GM18502 (cell line): ENCODE measurements around the gene MCRIP2.

Experiments used
- ATAC-seq: cut with Tn5 transposase; IDR thresholded peaks from one replicate; pipeline ENCODE4 v1.9.1; 2021; ENCODE audit warnings: mild to moderate bottlenecking; ENCODE audit not compliant: unreplicated experiment, poor library complexity

Gene MCRIP2

GRCh38 chr16:616733-617586 is 24.7 kb upstream of the MCRIP2 start:
- ATAC-seq, result no peak

DNA sequence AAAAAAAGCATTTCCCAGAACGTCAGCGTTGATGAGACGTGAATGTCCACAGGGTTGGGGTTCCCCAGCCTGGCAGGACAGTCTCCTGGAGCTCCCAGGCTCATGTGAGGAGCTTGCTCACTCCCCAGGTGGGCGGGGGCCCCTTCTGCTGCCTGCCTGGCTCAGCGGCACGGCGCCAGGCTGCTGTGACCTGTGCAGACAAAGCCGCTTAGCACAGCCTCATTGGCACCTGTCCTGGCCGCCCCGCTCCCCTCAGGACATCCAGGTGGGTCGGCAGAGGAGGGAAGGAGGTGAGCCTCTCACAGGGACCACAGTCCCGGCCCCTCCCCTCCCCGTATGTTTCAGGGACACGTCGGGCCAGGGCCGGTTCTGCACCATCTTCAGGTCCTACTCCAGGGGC is 23.8 kb upstream of the MCRIP2 start:
- ATAC-seq, result no peak

DNA sequence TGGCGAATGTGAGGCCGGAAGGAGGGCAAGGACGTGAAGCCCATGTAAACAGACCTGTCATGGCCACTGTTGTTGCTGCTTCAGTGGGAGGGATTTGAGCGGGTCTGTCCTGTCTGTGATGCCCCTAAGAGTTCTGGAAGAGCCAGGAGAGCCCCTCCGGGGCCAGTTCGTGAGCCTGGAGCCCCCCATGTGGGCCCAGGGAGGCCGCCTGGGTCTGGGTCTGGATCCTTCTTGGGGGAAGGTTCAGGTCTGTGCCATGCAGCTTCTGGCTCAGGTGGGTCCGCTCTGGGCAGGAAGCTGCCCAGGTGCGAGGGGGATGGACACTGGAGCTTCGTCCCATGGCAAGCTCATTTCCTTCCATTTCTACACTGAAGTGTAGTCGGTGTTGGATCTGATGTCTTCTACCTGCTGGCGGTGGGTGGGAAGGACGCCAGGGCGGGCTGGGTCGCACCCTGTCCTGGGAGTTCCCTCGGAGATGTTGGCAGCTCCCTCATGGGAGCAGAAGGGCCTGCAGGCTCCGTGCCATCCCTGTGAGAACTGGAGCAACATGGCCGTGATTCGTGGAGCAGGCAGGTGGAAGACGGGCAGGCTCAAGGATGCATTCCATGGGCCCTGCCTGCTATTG is 22.0 kb upstream of the MCRIP2 start:
- no peak for ATAC-seq

- ATAC-seq, result no peak
Measured at GRCh38 chr16:620700-621525, 20.7 kb upstream of the MCRIP2 start.

GRCh38 chr16:621526-622105 is 20.0 kb upstream of the MCRIP2 start:
- ATAC-seq, result no peak

DNA sequence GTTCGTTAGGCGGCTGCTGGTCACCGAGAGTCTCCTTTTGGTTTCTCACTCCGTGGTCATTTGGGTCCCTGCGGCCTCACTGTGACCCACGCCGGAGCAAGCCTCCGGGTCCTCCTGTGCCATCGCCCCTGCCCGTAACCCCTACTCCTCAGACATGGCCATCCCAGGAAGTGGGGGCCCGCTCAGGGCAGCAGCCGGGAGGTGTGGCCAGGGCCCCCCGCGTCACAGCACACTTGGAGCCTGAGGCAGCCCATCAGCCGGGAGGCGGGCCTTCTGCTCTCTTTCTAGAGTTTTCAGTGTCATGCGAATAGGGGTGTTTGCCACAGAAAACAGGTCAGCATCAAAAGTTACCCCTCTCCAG is 18.7 kb upstream of the MCRIP2 start:
- ATAC-seq, result no peak

DNA sequence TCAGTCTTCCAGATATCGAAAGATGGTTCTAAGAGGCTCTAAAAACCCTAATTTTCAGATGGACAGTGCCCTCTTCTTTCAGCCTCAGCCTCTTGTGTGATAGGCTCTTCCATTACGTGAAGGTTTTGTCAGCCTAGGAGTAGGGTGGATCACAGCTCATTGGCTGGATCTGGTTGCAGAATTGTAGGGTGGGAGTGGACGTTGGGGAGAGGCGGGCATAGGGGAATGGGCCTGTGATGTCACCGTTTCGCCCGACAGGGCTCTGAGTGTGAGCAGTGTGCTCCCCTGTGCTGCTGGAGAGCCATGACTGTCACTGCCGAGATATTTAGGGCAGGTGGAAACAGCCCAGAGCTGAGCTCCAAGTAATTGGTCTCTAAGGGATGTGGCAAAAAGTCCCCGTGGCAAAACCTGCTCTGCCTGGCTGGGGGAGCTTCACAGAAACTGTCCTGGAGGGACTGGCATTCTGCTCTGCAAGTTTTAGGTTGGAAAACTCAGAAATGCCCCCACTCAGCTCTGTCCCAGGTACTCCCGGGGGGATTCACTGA is 17.0 kb upstream of the MCRIP2 start:
- no peak for ATAC-seq

- no peak for ATAC-seq
Measured at GRCh38 chr16:625117-625976, 16.3 kb upstream of the MCRIP2 start.

DNA sequence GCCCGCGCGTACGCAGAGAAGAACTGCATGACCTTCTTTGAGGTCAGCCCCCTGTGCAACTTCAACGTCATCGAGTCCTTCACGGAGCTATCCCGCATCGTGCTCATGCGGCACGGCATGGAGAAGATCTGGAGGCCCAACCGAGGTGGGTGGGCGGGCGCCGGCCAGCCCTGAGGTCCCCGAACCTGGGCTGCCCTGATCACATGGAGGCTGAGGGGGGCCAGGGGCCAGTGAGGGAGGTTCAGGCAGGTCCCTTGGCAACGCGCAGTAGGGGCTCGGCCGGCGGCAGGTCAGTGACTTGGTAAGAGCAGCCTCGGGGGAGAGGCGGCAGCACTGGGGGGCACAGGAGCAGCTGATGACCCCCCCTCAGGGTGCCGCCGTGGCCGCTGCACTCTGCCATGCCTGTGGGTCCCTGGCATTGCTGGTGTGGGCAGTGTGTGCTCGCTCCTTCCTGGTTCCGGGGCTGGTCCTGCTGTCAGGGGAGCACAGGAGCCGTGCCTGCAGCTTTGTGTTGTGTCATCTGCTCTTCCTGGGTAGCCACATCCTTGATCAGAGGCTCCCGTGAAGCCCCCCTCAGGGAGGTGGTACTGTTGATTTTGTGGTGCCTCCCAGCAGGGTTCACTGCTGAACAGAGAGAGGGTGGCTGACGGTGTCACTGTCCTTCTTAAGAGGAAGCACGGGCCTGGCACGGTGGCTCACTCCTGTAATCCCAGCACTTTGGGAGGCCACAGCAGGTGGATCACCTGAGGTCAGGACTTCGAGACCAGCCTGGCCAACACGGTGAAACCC is 15.5 kb upstream of the MCRIP2 start:
- no peak for ATAC-seq

- no peak for ATAC-seq
Measured at GRCh38 chr16:626787-627453, 14.7 kb upstream of the MCRIP2 start.

GRCh38 chr16:627454-628239 is 14.0 kb upstream of the MCRIP2 start:
- no peak for ATAC-seq

- no peak for ATAC-seq
Measured at GRCh38 chr16:628321-629061, 13.1 kb upstream of the MCRIP2 start.

DNA sequence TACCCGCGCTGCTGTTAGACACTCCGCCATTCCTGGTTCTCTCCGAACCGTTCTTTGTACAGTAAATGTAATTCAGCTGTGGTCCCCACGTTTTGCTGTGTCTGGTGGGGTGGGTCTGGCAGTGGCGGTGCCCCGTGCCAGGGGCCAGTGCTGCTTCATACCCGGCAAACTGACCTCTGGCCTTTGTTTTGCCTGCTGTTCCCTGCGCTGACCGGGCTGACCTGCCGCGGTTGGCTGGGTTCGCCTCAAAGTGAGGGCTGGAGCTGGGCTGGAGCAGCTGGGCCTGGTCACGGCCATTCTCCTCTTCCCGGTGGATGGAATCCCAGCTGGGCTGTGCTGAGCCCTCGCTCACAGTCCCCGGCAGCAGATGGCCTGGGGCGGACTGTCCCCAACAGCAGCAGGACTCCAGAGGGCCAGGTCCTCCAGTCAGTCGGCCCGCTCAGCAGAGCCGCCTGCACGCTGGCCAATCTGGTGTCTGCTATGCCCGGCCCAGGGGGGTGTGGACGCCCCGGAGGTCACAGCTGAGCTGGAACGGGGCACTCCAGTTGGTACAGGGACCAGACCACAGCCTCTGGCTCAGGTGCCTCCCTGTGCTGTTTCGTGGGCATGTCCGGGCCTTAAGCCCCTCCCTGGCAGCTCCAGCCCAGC is 12.3 kb upstream of the MCRIP2 start:
- no peak for ATAC-seq

GRCh38 chr16:629833-630248 is 11.8 kb upstream of the MCRIP2 start:
- ATAC-seq, result no peak

GRCh38 chr16:630249-630814 is 11.3 kb upstream of the MCRIP2 start:
- ATAC-seq, result no peak

DNA sequence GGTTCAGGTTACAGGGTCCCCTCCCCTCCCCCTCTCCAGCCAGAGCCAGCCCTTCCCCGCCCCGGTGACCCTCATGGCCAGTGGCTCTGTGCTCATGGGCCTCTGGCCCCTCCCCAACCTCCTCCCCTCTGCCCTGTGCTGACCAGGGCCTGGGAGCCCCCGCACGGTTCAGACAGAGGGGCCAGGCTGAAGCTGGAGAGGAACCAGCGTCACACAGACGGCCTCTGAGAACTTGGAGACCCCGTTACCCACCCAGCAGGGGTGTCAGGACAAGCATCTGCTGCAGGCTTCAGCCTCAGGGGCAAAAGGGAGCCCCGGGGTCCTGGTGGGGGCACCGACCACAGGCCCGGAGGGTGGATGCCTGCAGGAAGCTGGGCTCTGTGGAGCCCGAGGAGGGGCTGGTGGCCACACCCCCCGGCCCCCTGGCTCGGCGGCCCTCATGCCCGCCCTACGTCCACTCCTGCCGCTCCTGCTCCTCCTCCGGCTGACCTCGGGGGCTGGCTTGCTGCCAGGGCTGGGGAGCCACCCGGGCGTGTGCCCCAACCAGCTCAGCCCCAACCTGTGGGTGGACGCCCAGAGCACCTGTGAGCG is 10.7 kb upstream of the MCRIP2 start, which contains the start of gene WFIKKN1:
TSS of gene WFIKKN1 (plus strand) at position 171 of the 591 bp plus-strand sequence. CDS start at position 440, 269 bp downstream.
- no peak for ATAC-seq
